NCI-H1105 (cell line): ENCODE data around the gene SPTSSA.
"Not testable (repeated sequence)": the region's sequence is repeated elsewhere in the genome, so short reads cannot be mapped to it uniquely, and the experiment has no call there.

Experiments used
- DNase-seq: peaks from one replicate; lab custom pipeline; 2025; lab: John Stamatoyannopoulos, UW

The SPTSSA gene

DNA sequence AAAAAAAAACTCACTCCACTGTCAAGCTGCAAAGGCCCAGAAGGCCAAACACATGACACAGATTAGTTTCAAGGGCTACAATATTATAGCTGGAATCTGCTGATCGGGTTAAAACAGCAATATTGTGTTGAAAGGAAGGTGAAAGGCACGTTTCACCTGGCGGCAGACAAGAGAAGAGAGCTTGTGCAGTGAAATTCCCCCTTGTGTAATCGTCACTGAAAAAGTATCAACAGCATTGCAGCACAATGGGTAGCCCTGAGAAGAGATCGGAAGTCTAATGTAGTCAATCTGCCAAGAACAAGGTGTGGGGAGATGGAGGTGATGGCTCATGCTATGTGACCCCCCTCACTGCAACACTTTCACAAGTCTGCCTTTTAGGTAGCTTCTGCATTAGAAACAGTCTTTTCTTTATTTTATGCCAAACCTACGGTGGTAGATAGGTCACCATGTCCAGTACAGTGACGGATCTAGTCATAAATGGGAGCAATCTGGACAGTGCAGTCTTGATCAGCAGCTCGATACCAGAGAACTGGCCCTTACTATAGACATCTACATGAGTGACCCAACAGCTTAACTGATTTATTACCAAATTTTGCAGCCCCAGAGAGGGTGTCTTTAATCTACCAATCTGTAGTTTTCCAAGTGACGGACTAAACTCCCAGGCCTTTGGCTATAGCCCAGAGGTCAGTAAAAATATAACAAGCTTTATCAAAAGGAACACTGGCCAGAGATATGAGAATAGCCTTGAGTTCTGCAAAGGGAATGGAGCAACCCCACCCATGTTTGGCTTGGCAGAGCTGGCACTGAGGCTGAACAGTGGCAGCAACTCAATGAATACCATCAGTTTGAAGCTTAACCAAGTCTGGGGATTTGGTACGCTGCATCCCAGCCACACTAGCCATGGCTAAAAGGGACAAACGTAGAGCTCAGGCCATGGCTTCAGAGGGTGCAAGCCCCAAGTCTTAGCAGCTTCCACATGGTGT is 35.4 kb downstream of the SPTSSA start:
- no peak for DNase-seq

DNA sequence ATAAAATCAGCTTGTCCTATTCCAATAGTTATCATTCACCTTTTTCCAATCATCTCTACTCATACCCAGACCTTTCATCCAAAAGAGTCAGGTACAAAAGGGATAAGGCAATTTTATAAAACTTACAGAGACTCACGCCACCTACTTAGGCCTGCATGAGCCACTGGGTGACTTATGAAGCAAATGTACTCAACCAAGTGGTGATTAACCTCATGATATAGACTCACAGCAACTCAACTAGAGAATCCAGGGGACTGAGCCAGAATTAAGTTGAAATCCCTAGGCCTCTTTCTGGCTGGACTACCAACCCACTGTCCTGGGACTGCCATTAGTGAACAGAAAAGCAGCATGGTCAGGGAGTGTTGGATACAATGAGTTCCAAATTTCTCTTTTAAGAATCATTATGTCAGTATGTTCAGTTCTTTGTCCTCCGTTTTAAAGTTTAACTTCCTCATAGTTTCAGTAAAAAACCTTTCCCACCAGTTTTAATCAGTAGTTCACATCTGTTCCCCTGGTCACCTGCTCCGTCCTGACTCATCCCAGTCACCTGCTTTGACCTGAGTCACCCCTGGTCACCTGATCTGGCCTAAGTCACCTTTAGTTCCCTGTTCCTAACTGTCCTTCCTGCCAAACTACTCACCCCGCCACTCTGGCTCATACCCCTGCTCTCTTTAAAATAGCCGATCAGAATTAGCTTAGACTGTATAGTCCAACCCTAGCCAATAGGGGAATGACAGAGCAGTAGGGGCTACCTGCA is 36.8 kb downstream of the SPTSSA start:
- DNase-seq, result no peak

- no peak for DNase-seq
These were observed 37.6 kb downstream of the SPTSSA start for GRCh38 chr14:34424488-34424887.

DNA sequence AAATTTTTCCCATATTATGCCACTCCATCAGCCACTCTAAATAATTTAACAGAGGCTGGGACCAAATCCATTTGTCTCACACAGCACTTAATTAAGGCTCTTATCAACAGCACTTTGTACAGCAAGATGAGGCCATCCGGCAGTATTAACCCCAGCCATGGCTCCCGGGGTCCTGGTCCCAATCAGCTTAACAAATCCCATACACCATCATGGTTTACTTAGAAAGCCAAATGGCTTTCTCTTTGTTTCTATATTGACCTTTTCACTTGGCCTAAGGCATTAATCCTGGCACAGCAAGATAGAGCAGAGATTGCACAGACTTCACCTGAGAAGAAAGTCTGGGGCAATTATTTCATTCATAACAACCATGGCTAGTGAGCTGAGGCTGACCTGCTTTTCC is 38.6 kb downstream of the SPTSSA start:
- no peak for DNase-seq

DNA sequence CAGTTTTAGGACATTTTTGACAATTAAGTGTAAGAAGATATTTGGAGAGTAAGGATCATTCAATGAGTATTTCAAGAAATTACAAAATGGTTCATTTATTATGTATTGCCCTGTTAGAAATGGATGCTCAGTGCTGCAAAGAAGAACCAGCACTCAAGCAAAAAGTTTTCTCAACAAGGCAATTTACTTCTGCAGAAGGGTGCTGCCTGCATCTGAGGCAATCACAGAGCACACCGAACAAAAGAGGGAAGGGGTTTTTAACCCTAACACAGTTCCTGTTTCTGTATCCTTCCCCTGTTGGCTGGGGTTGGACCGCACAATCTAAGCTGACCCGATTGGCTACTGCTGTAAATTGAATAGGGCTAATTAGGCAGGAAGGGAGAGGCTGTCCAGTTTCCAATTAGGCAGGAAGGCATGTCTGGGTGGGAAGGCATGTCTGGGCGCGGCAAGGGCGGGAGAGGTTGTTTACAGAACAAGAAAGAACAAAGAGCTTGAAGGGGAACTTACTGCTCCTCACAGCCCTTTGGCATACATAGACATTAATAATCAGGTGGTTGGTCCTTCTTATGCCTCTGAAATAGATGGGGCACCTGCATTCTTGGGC is 41.4 kb downstream of the SPTSSA start:
- no peak for DNase-seq

DNA sequence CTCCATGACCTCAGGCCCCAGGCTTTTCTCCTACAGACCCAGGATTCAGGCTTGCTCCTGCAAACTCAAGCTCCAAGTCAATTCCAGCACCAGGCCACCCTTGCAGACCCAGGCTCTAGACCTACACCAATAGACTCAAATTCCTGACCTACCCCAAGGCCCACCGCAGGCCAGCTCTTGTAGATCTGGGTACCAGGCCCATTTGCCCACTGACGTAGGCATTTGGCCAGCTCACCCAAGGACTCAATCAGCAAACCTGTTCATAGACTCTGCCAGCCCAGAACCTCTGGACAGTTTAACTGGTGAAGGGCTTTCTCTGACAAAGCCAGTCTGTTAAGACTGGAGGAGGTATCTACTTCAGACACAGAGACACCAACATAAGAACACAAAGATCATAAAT is 52.3 kb downstream of the SPTSSA start:
- DNase-seq, result no peak

DNA sequence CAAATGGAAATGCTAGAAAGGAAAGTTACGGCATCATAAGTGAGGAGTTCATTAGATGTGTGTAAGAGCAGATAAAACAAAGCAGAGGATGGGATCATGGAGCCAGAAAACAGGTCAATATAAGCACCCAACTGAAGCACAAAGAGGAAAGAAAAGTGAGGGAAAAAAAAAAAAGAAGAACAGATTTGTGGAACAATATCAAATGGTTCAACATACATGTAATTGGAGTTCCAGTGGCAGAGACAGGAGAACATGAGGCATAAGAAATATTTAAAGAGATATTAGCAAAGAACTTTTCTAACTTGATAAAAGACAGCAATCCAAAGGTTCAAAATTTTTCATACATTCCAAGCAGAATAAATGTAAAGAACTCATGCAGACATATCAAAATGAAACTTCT is 54.1 kb downstream of the SPTSSA start:
- no peak for DNase-seq

DNA sequence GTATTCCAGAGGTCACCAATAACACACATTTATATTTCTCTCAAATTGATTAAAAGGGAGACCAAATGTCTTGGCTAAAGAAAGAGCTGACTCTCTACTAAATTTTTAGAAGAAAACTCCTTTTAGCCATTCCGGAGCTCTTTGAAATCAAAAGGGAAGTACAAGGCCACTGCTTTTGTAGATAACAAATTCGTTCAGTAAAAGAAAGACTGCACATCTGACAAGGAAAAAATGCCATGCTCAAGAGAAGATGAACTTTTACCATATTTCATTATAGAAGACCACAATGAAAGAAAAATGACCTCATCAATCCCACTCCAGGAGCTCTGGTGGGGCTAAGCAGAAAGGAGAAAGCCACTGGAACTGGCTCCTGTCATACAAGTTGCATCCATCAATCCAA is 57.6 kb downstream of the SPTSSA start:
- no peak for DNase-seq

DNA sequence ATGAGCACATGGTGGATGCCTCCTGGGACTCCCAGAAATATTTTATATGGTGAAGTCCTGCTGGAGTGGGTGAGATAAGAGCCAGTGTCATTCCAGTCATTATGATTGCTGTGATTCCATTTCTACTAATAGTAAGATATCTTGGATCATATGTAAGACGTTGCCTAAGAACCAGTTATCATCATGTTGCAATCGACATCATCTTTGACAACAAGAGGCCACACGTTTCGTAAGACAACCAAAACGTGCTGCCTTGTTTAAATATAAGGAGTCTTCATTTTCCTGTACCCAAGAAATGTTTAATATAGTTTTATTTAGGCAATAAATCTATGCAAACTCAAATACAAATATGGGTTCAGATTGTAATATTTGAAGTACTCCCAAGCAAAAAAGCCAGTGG is 58.4 kb downstream of the SPTSSA start:
- no peak for DNase-seq

DNA sequence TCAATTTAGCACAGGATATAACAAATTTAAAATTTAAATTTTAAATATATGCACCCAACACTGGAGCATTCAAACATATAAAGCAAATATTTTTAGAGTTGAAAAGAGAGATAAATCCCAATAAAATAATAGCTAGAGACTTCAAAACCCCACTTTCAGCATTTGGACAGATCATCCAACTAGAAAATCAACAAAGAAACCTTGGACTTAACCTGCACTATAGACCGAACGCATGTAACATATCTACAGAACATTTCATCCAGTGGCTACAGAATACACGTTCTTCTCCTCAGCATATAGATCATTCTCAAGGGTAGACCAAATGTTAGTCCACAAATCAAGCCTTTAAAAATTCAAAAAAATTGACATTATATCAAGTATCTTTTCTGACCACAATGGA is 64.0 kb downstream of the SPTSSA start:
- DNase-seq, result no peak

- no peak for DNase-seq
These were observed 74.0 kb downstream of the SPTSSA start for GRCh38 chr14:34387974-34388516.

GRCh38 chr14:34386865-34387485 is 75.1 kb downstream of the SPTSSA start:
- no peak for DNase-seq

DNA sequence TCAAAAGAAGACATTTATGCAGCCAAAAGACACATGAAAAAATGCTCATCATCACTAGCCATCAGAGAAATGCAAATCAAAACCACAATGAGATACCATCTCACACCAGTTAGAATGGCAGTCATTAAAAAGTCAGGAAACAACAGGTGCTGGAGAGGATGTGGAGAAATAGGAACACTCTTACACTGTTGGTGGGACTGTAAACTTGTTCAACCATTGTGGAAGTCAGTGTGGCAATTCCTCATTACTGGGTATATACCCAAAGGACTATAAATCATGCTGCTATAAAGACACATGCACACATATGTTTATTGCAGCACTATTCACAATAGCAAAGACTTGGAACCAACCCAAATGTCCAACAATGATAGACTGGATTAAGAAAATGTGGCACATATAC is 76.2 kb downstream of the SPTSSA start:
- DNase-seq, result not testable (repeated sequence)

DNA sequence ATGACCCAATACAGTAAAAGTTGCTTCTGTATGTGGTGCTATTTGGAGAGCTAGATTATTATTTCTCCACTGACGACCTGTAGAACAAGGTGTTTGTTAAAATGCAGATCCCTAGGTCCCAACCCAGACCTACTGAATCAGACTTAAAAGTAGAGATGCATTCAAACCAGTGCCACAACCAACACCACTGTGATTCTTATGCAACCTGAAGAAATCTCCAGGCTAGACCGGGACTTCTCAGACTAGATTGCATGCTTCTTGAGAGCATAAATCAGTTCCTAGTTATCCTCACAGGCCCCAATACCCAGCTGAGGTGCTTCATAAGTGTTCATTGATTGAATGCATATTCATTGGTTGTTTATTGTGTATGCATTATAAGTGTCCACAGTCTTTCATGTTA is 78.2 kb downstream of the SPTSSA start:
- DNase-seq, result no peak
